HG03095 (cell line): ENCODE data around the gene DDC.

ENCODE experiments used
- ATAC-seq: cut with Tn5 transposase; IDR thresholded peaks from one replicate; pipeline ENCODE4 v1.9.1; 2021; ENCODE audit warnings: moderate library complexity; ENCODE audit not compliant: unreplicated experiment

Gene DDC, protein sequence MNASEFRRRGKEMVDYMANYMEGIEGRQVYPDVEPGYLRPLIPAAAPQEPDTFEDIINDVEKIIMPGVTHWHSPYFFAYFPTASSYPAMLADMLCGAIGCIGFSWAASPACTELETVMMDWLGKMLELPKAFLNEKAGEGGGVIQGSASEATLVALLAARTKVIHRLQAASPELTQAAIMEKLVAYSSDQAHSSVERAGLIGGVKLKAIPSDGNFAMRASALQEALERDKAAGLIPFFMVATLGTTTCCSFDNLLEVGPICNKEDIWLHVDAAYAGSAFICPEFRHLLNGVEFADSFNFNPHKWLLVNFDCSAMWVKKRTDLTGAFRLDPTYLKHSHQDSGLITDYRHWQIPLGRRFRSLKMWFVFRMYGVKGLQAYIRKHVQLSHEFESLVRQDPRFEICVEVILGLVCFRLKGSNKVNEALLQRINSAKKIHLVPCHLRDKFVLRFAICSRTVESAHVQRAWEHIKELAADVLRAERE

DNA sequence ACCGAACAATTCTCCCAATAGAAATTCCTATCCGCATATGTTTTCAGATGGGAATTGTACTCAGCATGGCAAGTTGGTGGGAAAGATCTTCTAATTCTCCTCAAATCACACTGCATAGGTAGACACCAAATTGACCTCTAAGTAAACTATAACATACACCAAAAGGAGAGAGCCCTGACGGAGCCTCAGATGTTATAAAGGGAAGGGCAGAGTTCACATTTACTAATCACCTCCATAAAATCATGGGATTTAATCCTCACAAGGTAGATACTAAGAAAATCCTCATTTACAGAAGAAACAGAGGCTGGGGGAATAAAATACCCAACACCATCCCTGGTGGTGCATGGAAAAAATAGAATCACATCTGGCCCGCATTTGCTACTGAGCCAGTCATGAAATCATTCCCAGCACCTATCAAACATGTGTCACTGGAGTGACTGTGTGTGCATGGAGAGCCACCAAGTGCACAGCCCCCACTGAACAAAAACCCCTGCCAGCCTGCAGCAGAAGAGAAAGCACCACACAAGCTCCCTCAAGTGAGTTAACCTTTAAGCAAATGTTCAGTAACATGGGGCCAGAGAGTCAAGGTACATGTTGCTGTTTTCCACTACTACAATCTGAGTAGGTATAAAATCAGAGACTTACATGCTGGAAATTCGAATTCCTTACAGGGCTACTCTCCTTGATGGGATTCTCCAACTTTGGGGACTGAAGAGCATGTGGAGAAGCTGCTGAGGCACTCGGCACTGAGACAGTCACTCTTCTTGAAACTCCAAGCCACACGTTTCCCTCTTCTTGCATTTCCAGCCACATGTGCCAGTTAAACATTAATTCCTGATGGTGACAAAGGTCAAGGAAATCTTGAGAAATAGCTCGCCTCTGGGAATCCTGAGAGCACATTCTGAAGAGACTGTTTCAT, at the start of gene DDC:
DDC (minus strand) TSS at position 766 of the 919 bp plus-strand sequence. CDS start 21,320 bp downstream, outside the sequence.
- ATAC-seq = no peak

DNA sequence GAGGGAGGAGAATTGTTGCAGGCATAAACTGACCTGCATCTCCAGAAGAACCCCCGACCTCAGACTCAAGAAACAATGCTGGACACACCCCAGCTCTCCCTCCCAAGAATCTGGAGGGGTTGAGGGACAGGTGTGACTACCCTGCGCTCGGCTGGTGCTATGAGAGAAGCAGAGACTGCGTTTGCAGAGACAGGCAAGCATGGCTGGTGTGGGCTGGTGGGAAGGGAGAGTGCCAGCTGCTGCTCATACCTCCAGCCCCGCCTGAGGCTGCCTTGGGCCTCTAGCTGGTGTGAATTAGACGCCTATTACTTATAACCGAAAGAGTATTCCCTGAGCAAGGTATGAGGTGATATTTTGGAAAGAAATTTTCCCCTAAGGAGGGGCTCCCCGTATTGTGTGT, 48.3 kb upstream of the DDC start:
- no peak for ATAC-seq

DNA sequence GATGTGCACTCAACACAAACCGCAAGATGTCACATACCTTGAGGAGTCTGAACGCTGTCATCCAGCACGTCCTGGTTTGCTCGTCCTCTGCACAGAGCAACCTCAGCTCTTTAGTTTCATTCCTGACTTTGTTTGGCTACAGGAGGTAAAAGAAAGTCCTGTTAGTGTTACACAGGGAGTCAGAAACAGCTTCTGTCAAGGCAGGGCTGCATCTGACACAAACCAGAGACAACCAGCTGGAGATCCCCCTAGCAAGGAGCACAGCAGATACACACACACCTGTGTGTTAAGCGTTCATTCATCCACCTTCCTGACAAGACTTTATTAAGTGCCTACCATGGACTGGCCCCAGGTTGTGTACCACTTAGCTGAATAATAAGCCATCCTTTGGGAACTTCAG, 47.5 kb upstream of the DDC start:
- no peak for ATAC-seq

DNA sequence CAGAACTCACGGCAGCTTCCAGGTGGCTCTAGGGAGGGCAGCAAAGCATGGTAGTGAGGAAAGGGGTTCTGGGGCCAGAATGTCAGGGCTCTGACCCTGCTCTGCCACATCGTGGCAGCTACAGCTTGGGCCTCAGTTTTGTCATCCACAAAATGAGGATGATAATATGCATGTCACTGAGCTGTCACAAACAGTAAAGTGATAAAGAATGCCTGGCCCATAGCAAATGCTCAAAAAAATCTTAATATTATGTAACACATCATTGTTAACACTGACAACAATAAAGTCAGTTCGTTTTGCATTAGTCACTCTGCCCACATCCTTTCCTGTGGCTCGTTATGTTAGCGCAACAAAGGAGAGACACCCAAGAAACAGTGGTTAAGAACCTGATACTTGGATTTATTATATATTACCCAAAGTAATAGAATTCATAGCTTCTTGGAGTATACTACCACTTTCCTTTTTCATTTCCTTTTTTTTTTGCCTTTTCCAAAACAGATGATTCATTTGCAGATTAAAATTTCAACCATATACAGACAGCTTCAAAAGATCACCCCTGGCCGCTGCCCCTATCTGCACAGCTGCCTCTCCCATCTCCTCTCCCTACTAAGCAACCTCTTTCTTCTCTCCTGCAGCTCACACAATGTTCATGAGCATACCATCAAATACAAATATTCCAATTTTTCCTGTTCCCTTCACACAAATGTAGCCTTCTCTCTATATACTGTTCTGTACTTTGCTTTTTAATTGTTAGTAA, 45.5 kb upstream of the DDC start:
- peak; percentile 54 for ATAC-seq

DNA sequence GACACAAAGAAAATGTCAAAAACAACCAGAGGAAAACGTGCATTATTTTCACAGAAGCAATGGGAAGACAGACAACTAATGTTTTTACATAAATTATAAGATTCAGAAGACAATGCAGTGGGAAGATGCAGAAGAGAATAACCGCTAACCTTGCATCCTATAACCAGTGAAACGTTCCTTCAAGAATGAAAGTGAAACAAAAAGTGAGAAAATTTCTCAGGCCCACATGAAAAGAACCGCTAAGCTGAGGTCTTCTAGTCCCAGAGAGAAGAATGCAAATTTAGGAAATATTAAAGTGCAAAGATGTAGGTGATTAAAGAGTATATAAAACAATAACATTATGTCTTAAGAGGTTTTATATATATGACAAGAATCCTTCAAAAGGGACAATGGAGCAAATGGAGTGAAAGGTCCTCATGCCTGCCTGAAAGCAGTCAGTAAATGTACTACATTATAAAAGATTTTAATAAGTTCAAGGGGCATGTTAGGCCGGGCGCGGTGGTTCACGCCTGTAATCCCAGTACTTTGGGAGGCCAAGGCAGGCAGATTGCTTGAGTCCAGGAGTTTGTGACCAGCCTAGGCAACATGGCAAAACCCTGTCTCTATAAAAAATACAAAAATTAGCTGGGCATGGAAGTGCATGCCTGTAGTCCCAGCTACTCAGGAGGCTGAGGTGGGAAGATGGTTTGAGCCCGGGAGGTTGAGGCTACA, 43.1 kb upstream of the DDC start:
- ATAC-seq = no peak

DNA sequence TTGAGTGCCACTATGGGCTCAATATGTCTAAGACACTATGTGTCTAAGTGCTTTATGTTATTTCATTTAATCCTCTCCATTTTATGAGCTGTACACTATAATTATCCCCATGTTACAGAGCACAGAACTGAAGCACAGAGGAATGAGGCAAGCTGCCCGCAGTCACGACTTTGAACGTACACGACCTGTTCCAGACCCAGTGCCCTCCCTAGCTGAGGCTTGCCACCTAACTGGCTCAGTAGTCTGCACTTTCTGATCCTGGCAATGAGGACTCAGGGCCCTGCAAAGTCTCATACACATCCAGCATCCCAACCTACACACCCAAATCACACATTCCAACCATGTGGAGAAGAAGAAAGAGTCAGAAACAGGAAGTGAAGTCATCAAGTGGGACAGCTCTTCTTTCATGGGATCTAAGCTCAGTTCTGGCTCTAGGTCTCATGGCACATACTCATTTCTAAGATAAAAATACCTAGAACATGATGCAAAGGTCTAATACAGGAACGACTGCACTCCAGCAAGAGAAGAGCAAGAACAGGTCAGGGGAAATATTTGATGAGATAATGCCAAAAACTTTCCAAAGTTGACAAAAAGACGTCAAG, 42.4 kb upstream of the DDC start:
- no peak for ATAC-seq

DNA sequence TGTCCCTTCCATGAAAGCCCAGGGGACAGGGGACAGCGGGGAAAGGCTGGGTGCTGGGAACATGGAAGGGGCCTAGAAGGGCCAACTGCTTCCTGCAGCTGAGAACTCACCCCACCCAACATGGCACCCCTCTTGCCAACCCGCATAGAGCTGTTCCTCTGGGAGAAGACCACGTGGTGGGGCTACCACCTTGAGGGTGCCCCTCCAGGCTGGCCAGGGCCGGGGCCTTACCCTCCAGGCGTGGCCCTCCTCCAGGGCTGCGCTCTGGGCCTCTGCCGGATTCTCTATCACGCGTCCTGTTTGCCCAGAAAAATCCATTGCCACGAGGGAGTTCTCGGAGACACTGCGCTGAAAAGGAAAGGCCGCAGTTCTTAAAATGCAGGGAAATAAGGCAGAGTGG, 39.9 kb upstream of the DDC start:
- no peak for ATAC-seq

DNA sequence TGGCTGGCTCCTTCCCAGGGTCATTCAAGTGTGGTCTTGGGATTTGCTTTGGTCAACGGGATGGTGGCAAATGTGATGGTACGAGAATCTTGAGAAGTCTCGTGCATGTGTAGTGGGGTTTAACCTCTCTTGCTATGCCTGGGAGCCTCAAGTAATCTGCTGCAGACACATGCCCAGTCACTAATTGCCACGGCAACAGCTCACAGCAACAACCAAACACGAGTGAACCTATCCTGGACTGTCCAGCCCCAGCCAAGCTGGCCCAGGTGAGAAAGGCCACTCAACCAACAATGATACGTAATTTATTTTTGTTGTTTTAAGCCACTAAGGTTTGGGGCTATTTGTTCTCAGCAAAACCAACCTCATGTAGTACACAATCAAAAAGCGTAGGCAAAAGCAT, 38.1 kb upstream of the DDC start:
- no peak for ATAC-seq

DNA sequence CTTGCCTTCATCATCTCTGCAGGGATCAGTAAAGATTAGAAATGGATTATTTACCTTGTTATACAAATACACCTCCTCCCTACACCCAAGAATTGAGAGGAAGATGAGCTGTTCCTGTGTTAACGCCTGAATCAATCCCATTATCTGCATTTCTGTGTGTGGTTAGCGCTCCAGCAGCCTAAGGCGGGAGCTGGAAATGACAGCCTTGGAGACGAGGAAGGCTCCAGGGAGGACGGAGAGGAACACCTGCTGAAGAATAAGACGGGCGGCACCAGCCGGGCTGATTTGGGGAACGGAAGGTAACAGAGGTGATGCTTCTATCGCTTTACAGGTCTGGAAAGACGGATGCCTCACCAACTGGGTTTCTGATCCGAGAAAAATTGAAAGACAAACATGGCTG, 34.2 kb upstream of the DDC start:
- ATAC-seq = no peak

DNA sequence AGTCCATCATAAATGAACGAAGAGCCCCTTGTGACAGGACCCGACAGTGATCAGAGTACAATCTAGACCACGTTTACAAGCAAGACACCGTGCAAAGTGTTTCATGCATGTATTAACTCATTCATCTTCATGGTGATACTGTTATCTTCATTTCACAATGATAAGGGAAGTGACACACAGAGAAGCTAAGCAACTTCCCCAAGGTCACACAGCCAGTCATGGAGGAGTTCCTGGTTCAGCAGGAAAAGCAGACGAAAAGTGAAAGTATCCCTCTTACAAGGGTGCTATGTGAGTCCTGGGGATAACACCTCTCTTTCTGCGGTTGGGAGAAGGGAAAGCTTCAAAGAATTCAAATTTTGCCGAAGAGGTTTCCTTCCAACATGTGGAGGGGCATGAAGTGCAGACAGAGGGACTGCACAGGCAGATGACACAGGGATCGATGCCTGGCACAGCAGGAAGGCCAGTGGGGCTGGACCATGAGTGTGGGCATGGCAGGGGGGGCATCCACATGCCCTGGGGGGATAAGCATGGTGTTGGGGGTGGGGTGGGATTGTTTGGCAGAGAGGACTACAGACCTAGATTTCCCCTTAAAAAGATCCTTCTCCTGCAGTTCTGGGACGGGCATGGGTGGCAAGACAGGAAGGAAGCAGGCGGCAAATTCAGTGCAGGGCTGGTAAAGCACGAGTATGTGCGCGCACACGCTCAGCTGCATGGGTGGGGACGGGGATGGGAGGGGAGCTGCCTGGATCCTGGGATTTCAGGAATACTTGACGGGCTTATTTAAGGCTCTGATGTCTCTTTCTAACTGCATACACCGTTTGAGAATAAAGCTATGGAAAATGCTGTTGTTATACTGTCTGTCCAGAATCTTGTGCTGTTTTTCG, 33.5 kb upstream of the DDC start:
- ATAC-seq = no peak

DNA sequence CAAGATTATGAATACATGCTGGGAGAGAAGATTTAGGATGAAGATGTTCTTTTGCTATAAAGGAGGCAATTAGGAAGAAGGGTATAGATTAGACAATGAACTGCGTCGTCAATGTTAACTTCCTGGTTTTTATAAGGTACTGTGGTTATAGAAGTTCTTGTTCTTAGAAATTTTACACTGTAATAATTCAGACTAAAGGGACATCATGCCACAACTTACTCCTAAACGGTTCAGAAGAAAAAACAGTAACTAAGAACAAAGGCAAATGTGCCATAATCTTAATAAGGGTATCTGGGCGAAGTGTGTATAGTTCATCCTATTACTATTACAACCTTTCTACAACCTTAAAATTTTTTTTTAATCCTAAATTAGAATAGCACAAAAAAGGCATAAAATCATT, 31.3 kb upstream of the DDC start:
- no peak for ATAC-seq

DNA sequence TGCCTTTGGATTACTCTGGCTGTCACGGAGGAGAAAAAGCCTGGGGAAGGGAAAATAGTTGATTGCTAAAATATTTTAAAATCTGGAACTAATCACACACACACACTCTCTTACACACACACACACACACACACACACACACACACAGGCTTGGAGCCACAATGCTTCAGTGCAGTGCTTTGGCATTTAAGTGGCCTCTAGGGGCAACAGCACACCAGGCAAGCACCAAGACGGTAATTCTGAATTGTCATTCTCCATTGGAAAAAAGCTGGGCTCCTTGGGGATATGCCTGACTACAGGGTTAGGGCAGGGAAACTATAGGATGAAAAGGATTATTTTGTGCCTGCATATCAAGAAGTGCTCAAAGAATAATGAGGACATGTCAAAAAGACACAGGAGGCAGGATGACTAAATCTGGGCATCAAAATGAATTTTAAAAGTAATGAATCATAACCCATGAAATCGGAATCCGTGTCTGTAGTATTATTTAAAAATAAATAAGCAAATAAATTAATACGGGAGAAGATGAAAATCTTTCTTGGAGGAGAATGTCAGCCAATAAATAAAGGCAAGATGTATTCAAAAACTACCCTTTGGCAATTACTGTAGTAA, 30.4 kb upstream of the DDC start:
- ATAC-seq = peak; percentile 22

DNA sequence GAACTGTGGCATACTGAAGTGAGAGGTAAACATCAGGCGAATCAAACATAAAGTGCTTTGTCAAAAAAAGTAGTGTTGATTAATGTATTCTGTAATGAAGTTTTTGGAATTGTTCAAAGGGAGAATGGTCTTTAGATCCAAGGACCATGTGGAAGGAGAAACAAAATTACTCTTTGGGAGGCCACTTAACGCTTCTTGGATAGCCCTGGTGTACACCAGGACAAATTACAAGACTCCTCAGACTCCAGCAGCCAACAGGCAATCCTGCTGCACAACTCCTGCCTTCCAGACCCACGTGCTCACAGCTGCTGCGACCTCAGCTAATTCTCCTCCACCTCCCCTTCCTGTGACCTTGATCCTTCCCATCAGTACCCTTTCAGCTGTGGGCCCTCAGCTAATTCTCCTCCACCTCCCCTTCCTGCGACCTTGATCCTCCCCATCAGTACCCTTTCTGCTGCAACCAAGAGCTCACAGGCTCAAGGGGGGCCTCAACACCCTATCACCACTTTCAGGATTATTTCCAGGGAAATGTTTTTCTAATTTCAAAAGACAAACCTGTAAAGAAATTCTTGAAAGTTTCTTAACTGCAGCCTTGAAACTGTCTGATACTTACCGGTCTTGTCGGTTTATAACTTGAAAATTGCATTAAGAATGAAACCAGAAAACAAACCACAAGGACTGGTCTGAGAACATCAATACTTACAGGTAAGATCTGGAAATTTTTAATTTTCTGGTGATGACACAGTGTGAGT, 29.7 kb upstream of the DDC start:
- ATAC-seq = peak; percentile 44

DNA sequence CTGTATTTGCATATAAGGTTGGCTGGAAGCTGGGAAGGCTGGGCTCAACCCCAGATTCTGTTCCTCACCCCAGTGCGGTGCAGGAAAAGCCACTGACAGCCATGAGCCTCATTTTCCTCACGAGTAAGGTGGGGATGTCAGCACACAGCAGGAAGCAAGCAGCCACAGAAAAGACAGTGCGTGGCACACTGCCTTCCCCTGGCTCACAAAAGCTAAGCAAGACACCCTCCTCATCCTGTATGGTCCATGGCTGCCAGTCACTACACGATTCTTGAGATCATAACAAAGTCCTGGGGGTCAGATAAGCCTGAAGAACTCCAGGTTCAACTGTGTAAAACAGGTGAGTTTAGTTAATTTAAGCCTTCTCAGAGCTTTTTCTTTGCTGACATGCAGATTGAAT, 28.9 kb upstream of the DDC start:
- no peak for ATAC-seq

DNA sequence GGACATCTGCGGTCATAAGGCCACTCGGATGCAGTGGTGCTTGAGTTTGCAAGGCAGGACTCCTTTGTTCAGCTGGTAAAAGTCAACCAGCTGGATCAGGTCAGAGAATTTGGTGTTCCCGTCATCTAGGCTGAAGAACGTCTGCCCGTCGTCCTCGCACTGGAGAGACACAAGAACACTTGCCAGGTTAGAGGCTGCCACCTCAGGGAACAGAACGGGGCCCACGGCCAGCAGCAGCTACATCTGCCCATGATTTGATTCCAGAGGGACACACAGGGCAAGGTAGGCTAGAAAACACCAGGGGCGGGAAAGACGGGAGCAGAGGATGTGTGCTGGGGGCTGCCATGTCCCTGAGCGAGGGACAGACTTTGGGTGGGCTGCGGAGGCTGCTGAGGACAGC, 27.7 kb upstream of the DDC start:
- no peak for ATAC-seq

DNA sequence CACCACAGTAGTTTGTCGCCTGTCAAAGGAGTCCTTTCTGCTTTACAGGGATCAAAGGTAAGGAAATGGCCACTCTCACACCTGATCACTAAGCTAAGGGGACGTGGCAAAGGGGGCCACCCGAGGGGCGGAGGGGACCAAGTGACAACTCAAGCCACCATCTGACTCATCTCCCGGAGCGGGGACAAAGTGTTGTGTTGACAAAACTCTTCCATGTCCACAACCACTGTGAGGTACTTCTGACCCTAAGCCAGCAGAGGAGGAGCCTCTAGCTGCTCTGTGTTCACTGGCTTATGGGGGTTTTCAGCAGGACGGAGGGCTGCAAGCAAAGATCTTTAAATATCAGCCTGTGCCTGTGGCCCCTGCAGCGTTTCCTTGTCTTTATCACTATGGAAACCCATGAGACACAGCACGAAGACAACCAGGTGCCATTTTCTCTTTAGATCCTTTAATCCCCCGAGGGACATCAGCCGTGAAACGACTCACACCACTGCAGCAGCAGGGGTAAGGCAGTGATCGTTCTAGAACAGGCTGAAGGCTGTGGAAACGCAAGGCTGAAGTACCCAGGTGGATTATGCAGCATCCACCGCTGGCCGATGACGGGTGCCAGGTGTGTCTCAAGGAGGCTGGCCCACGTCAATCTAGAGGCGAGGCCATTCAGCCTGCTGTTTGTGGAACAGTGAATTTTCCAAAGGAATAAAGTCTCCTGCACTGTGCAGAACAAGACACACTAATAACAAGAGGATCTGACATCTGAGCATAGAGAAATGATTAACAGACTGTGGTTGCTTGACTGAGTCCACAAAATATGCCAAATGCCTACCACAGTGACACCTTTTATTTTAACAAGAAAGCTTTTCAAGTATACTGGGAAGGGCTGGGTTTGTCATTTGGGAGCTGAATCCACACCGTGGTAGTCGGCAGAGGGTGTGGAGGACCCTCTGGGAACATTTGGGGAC, 26.6 kb upstream of the DDC start:
- peak; percentile 62 for ATAC-seq

DNA sequence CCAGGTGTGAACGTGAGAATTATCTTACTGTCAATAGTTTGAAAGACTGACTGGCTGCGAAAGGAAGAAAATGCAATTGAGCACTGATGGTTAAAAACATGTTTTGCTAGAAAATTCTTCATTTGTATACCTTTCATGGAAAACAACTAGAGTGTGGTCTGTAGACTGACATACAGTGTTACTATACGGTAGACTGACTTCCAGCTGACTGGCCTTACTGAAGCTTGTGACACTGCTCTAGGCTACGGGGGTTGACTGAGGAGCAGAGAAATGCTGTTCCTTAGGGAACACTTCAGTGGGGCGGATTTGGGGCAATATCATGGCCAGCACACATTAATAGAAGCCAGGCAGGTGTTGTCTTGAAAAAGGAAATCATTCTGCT, 25.9 kb upstream of the DDC start:
- no peak for ATAC-seq
